Neural cell (in vitro differentiated cells): ENCODE measurements around the gene PCDHGC4.

Experiments used
- EZH2 ChIP-seq: fragments of 200-600, 300-800 bp; shearing (Covaris generic), sonication (generic); IDR thresholded peaks from 2 replicates; pipeline ENCODE4 v1.6.1; 2014; ENCODE audit warnings: antibody characterized with exemption, low read length, borderline replicate concordance, mild to moderate bottlenecking; ENCODE audit not compliant: insufficient read depth, poor library complexity, severe bottlenecking
- POLR2AphosphoS5 ChIP-seq: IDR thresholded peaks from 2 replicates; pipeline ENCODE4 v1.6.1; 2012
- RAD21 ChIP-seq: fragments of 450-650 bp; conservative IDR thresholded peaks from 2 replicates; pipeline ENCODE4 v1.6.1; 2014; ENCODE audit warnings: antibody characterized with exemption, mild to moderate bottlenecking, moderate library complexity
- SMC3 ChIP-seq: fragments of 450-650 bp; conservative IDR thresholded peaks from 2 replicates; pipeline ENCODE4 v1.6.1; 2014; ENCODE audit warnings: antibody characterized with exemption, mild to moderate bottlenecking, moderate library complexity; ENCODE audit not compliant: poor library complexity
- TAF1 ChIP-seq: IDR thresholded peaks from 2 replicates; pipeline ENCODE4 v1.6.1; 2012; ENCODE audit warnings: low read depth
- TF ChIP-seq, protein P1 (sequence below): fragments of 450-650 bp; IDR thresholded peaks from 2 replicates; pipeline ENCODE4 v1.5.1; 2014; ENCODE audit warnings: antibody characterized with exemption, mild to moderate bottlenecking, moderate library complexity; ENCODE audit not compliant: poor library complexity, severe bottlenecking
- TF ChIP-seq, protein P2 (sequence below): IDR thresholded peaks from 2 replicates; pipeline ENCODE4 v1.6.1; 2012; ENCODE audit warnings: borderline replicate concordance

DNA sequence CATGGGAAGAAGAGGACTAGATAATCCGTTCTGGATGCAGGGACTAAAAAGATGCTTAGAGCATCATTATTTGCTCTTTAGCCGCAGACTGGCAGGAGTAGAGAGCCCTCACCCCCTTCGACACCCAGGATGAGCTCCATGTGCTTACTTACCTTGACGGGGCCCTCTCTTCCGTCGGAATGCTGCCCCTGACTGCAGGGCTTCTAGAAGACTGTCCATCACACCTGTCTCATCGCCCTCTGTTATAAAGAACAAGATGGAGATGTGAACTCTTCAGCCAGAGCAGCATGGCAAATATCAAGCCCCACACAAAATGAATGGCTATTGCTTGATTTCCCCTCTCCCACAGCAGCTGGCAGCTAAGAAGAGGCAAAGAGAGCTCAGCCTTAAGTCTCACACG lies 39.2 kb downstream of the PCDHGC4 start:
- TF ChIP-seq, protein P1, sequence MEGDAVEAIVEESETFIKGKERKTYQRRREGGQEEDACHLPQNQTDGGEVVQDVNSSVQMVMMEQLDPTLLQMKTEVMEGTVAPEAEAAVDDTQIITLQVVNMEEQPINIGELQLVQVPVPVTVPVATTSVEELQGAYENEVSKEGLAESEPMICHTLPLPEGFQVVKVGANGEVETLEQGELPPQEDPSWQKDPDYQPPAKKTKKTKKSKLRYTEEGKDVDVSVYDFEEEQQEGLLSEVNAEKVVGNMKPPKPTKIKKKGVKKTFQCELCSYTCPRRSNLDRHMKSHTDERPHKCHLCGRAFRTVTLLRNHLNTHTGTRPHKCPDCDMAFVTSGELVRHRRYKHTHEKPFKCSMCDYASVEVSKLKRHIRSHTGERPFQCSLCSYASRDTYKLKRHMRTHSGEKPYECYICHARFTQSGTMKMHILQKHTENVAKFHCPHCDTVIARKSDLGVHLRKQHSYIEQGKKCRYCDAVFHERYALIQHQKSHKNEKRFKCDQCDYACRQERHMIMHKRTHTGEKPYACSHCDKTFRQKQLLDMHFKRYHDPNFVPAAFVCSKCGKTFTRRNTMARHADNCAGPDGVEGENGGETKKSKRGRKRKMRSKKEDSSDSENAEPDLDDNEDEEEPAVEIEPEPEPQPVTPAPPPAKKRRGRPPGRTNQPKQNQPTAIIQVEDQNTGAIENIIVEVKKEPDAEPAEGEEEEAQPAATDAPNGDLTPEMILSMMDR = no peak
- TF ChIP-seq, protein P2, sequence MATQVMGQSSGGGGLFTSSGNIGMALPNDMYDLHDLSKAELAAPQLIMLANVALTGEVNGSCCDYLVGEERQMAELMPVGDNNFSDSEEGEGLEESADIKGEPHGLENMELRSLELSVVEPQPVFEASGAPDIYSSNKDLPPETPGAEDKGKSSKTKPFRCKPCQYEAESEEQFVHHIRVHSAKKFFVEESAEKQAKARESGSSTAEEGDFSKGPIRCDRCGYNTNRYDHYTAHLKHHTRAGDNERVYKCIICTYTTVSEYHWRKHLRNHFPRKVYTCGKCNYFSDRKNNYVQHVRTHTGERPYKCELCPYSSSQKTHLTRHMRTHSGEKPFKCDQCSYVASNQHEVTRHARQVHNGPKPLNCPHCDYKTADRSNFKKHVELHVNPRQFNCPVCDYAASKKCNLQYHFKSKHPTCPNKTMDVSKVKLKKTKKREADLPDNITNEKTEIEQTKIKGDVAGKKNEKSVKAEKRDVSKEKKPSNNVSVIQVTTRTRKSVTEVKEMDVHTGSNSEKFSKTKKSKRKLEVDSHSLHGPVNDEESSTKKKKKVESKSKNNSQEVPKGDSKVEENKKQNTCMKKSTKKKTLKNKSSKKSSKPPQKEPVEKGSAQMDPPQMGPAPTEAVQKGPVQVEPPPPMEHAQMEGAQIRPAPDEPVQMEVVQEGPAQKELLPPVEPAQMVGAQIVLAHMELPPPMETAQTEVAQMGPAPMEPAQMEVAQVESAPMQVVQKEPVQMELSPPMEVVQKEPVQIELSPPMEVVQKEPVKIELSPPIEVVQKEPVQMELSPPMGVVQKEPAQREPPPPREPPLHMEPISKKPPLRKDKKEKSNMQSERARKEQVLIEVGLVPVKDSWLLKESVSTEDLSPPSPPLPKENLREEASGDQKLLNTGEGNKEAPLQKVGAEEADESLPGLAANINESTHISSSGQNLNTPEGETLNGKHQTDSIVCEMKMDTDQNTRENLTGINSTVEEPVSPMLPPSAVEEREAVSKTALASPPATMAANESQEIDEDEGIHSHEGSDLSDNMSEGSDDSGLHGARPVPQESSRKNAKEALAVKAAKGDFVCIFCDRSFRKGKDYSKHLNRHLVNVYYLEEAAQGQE = no peak
- no peak for TF ChIP-seq EZH2
- no peak for TF ChIP-seq SMC3
- TF ChIP-seq RAD21 = no peak
- no peak for TF ChIP-seq POLR2AphosphoS5
- TF ChIP-seq TAF1 = no peak
